Naive thymus-derived CD4-positive, alpha-beta T cell (primary cell): ENCODE results near the gene PJA1. TPM values are rescaled to one million over a fixed set of nuclear protein-coding genes. Genes with fewer than 3 reads are reported as not detected.

Experiments
- ATAC-seq: fragments of 150-1000 bp; cut with Tn5 transposase; 2 replicates; pipeline ENCODE4 v1.10.0; 2021; ENCODE audit warnings: mild to moderate bottlenecking, moderate library complexity
- CTCF ChIA-PET: fragments of 350-600 bp; sonication (Branson Sonifier 250); formaldehyde crosslinking; loops from one replicate; lab custom pipeline; 2021; ENCODE audit warnings: antibody characterized with exemption; lab: Charles Lee
- POLR2A ChIA-PET: fragments of 350-600 bp; sonication (Branson Sonifier 250); formaldehyde crosslinking; loops from one replicate; lab custom pipeline; 2021; ENCODE audit warnings: antibody characterized with exemption, inconsistent platforms; lab: Charles Lee
- DNase-seq, 9 donors: peaks; one replicate each; pipeline versions ENCODE4 v3.0.0 to v3.0.0-alpha.2; 2020 to 2022; ENCODE audit warnings: mixed read lengths in 1 of 9
- H3K27ac ChIP-seq: one replicate; pipeline ENCODE4 v1.7.0; 2013; ENCODE audit warnings: mild to moderate bottlenecking, low read depth, low read length, moderate library complexity
- H3K27me3 ChIP-seq, 2 donors: one replicate each; pipeline ENCODE4 v1.7.0; 2013; ENCODE audit warnings: low read length in 2 of 2, mild to moderate bottlenecking in 2 of 2, moderate library complexity in 2 of 2; ENCODE audit not compliant: control insufficient read depth in 2 of 2, insufficient read depth in 2 of 2
- H3K36me3 ChIP-seq, 3 experiments: 1 replicate in 2 of 3; 2 replicates in 1 of 3; pipeline ENCODE4 v1.7.0; 2013; ENCODE audit warnings: low read length in 3 of 3, mild to moderate bottlenecking in 3 of 3, moderate library complexity in 1 of 3; ENCODE audit not compliant: insufficient read depth in 3 of 3, control insufficient read depth in 2 of 3
- H3K4me1 ChIP-seq, 2 donors: one replicate each; pipeline ENCODE4 v1.7.0; 2013; ENCODE audit warnings: low read length in 2 of 2, mild to moderate bottlenecking in 2 of 2, moderate library complexity in 1 of 2; ENCODE audit not compliant: control insufficient read depth in 2 of 2, insufficient read depth in 2 of 2
- H3K4me3 ChIP-seq: 2 replicates; pipeline ENCODE4 v1.7.0; 2013; ENCODE audit warnings: mild to moderate bottlenecking, low read length
- H3K9me3 ChIP-seq, 3 experiments: 1 replicate in 2 of 3; 2 replicates in 1 of 3; pipeline ENCODE4 v1.7.0; 2013; ENCODE audit warnings: low read length in 3 of 3; ENCODE audit not compliant: control insufficient read depth in 2 of 3
- H3K27ac Mint-ChIP-seq, 9 donors: one replicate each; pipeline ENCODE4 v1.8.0; 2020 to 2022; ENCODE audit warnings: mixed read lengths in 9 of 9, mild to moderate bottlenecking in 8 of 9, moderate library complexity in 5 of 9, inconsistent platforms in 2 of 9
- H3K27me3 Mint-ChIP-seq, 5 donors: one replicate each; pipeline ENCODE4 v1.8.0; 2021 to 2022; ENCODE audit warnings: mixed read lengths in 5 of 5, mild to moderate bottlenecking in 1 of 5
- H3K36me3 Mint-ChIP-seq, 5 donors: one replicate each; pipeline ENCODE4 v1.8.0; 2020 to 2022; ENCODE audit warnings: mixed read lengths in 5 of 5, mild to moderate bottlenecking in 3 of 5, inconsistent platforms in 1 of 5
- H3K4me1 Mint-ChIP-seq, 7 donors: one replicate each; pipeline ENCODE4 v1.8.0; 2020 to 2022; ENCODE audit warnings: mixed read lengths in 7 of 7, mild to moderate bottlenecking in 3 of 7, inconsistent platforms in 1 of 7
- H3K4me3 Mint-ChIP-seq, 10 donors: one replicate each; pipeline ENCODE4 v1.8.0; 2020 to 2022; ENCODE audit warnings: mild to moderate bottlenecking in 10 of 10, mixed read lengths in 10 of 10, moderate library complexity in 6 of 10, inconsistent platforms in 2 of 10
- H3K9me3 Mint-ChIP-seq, 11 donors: one replicate each; pipeline ENCODE4 v1.8.0; 2020 to 2022; ENCODE audit warnings: mixed read lengths in 11 of 11, mild to moderate bottlenecking in 4 of 11, inconsistent platforms in 1 of 11, moderate library complexity in 1 of 11
- intact Hi-C, 2 donors: fragments of 100-400 bp; cut with micrococcal nuclease; formaldehyde crosslinking; loops; one replicate each; pipeline ENCODE4 v1.15.1; 2023
- polyA plus RNA-seq, 2 donors: library from polyadenylated mRNA; unstranded; fragments of 300-500 nt; fragmentation: Illumina TruSeq; gene quantifications; one replicate each; pipeline ENCODE4 v1.2.3, GENCODE V29; 2021
- total RNA-seq, 6 experiments: library from RNA in 5 of 6; stranded (reverse) in 5 of 6; gene quantifications; 1 replicate in 5 of 6; 2 replicates in 1 of 6; pipeline ENCODE4 v1.2.3 and lab custom pipeline; 2021 to 2026

PJA1 gene
- total and polyA plus RNA-seq, 7 experiments from 2014 or later: 14.4 to 53.5 (median 23.0) TPM

- intact Hi-C loops: no loop called here
- Histone ChIP-seq H3K9me3 (no peaks in the 10 kb centered on the region), H3K4me1 (no peaks in the 10 kb centered on the region), H3K36me3 (no peaks in the 10 kb centered on the region), H3K4me3 (no peak overlapping the region), H3K27me3 (no peaks in the 10 kb centered on the region), H3K27ac (no peak overlapping the region)
- Mint-ChIP-seq H3K27me3 (peaks cover 0 to 5% (median 1%) of the 10 kb centered on the region in 5 donors), H3K4me1 (peaks cover 0 to 4% (median 0%) of the 10 kb centered on the region in 7 donors), H3K27ac (no peak overlapping the region), H3K36me3 (no peaks in the 10 kb centered on the region), H3K9me3 (peaks cover 0 to 2% (median 0%) of the 10 kb centered on the region in 11 donors), H3K4me3 (no peak overlapping the region)
- CTCF ChIA-PET: interaction anchor here (1.1 kb wide), 1 partner anchor 97 kb away, joined by 3 read pairs; no protein-coding TSS in a partner anchor
- no peak for DNase-seq
- POLR2A ChIA-PET: no interaction called here
- no peak for ATAC-seq
Observed at GRCh38 chrX:69185886-69186285, 20.6 kb upstream of the PJA1 start.

- Mint-ChIP-seq H3K4me3 (no peak overlapping the region), H3K4me1 (peaks cover 0 to 4% (median 0%) of the 10 kb centered on the region in 7 donors), H3K27me3 (peaks cover 0 to 9% (median 6%) of the 10 kb centered on the region in 5 donors), H3K36me3 (no peaks in the 10 kb centered on the region), H3K27ac (peak overlapping the region in 1 of 9 donors; percentile 11), H3K9me3 (peaks cover 0 to 2% (median 0%) of the 10 kb centered on the region in 11 donors)
- ChIA-PET CTCF (no interaction called here), POLR2A (no interaction called here)
- no peak overlapping the region for H3K27ac ChIP-seq
- no peaks in the 10 kb centered on the region for H3K36me3 ChIP-seq
- H3K4me1 ChIP-seq: no peaks in the 10 kb centered on the region
- no peaks in the 10 kb centered on the region for H3K9me3 ChIP-seq
- no peaks in the 10 kb centered on the region for H3K27me3 ChIP-seq
- no peak for ATAC-seq
- DNase-seq: no peak
- no peak overlapping the region for H3K4me3 ChIP-seq
- intact Hi-C loops: no loop called here
Observed at GRCh38 chrX:69185141-69185540, 19.9 kb upstream of the PJA1 start.

GRCh38 chrX:69182818-69183380 is 17.6 kb upstream of the PJA1 start:
- H3K36me3 ChIP-seq: no peaks in the 10 kb centered on the region
- POLR2A ChIA-PET: no interaction called here
- CTCF ChIA-PET: no interaction called here
- no peaks in the 10 kb centered on the region for H3K27me3 ChIP-seq
- Mint-ChIP-seq H3K4me3 (no peak overlapping the region), H3K4me1 (peaks cover 0 to 4% (median 0%) of the 10 kb centered on the region in 7 donors), H3K9me3 (peaks cover 0 to 2% (median 0%) of the 10 kb centered on the region in 11 donors), H3K27ac (no peak overlapping the region), H3K36me3 (no peaks in the 10 kb centered on the region), H3K27me3 (peaks cover 0 to 12% (median 7%) of the 10 kb centered on the region in 5 donors)
- ATAC-seq: no peak
- no peaks in the 10 kb centered on the region for H3K9me3 ChIP-seq
- intact Hi-C loops: no loop called here
- H3K4me3 ChIP-seq: no peak overlapping the region
- no peak for DNase-seq
- no peaks in the 10 kb centered on the region for H3K4me1 ChIP-seq
- no peak overlapping the region for H3K27ac ChIP-seq

GRCh38 chrX:69179380-69179911 is 14.2 kb upstream of the PJA1 start:
- H3K36me3 ChIP-seq: no peaks in the 10 kb centered on the region
- H3K27me3 Mint-ChIP-seq: peaks cover 0 to 15% (median 7%) of the 10 kb centered on the region in 5 donors
- H3K27ac ChIP-seq: no peak overlapping the region
- no peak overlapping the region for H3K4me3 Mint-ChIP-seq
- no peaks in the 10 kb centered on the region for H3K9me3 ChIP-seq
- no peaks in the 10 kb centered on the region for H3K36me3 Mint-ChIP-seq
- no peak overlapping the region for H3K27ac Mint-ChIP-seq
- CTCF ChIA-PET: interaction anchor here (0.5 kb wide), 1 partner anchor 43 kb away, joined by 3 read pairs; no protein-coding TSS in a partner anchor
- no peak for ATAC-seq
- POLR2A ChIA-PET: no interaction called here
- intact Hi-C loops: no loop called here
- DNase-seq: no peak
- no peak overlapping the region for H3K4me3 ChIP-seq
- H3K4me1 Mint-ChIP-seq: peaks cover 0 to 4% (median 0%) of the 10 kb centered on the region in 7 donors
- no peaks in the 10 kb centered on the region for H3K27me3 ChIP-seq
- peaks cover 0 to 7% (median 0%) of the 10 kb centered on the region in 11 donors for H3K9me3 Mint-ChIP-seq
- H3K4me1 ChIP-seq: no peaks in the 10 kb centered on the region

GRCh38 chrX:69178592-69178991 is 13.3 kb upstream of the PJA1 start:
- DNase-seq: no peak
- CTCF ChIA-PET: interaction anchor here (0.5 kb wide), 1 partner anchor 44 kb away, joined by 3 read pairs; no protein-coding TSS in a partner anchor

GRCh38 chrX:69177511-69178162 is 12.4 kb upstream of the PJA1 start:
- intact Hi-C loops: no loop called here
- no peaks in the 10 kb centered on the region for H3K27me3 ChIP-seq
- no peaks in the 10 kb centered on the region for H3K4me1 Mint-ChIP-seq
- peaks cover 0 to 15% (median 7%) of the 10 kb centered on the region in 5 donors for H3K27me3 Mint-ChIP-seq
- H3K27ac ChIP-seq: no peak overlapping the region
- CTCF ChIA-PET: no interaction called here
- POLR2A ChIA-PET: no interaction called here
- H3K36me3 Mint-ChIP-seq: no peaks in the 10 kb centered on the region
- no peaks in the 10 kb centered on the region for H3K9me3 ChIP-seq
- H3K4me3 Mint-ChIP-seq: no peak overlapping the region
- no peaks in the 10 kb centered on the region for H3K4me1 ChIP-seq
- no peak overlapping the region for H3K4me3 ChIP-seq
- no peaks in the 10 kb centered on the region for H3K36me3 ChIP-seq
- peaks cover 0 to 7% (median 0%) of the 10 kb centered on the region in 11 donors for H3K9me3 Mint-ChIP-seq
- ATAC-seq (no peak), DNase-seq (no peak)
- no peak overlapping the region for H3K27ac Mint-ChIP-seq

More at GRCh38 chrX:69178592-69178991, 13.3 kb upstream of the PJA1 start:
- H3K4me1 ChIP-seq: no peaks in the 10 kb centered on the region
- intact Hi-C loops: no loop called here
- no peak overlapping the region for H3K27ac ChIP-seq
- H3K9me3 ChIP-seq: no peaks in the 10 kb centered on the region
- Mint-ChIP-seq H3K27me3 (peaks cover 0 to 15% (median 7%) of the 10 kb centered on the region in 5 donors), H3K36me3 (no peaks in the 10 kb centered on the region), H3K4me3 (no peak overlapping the region), H3K4me1 (peaks cover 0 to 4% (median 0%) of the 10 kb centered on the region in 7 donors), H3K9me3 (peaks cover 0 to 7% (median 0%) of the 10 kb centered on the region in 11 donors), H3K27ac (no peak overlapping the region)
- no peaks in the 10 kb centered on the region for H3K27me3 ChIP-seq
- H3K36me3 ChIP-seq: no peaks in the 10 kb centered on the region
- POLR2A ChIA-PET: no interaction called here
- no peak overlapping the region for H3K4me3 ChIP-seq
- no peak for ATAC-seq
